DMS53 treated with DMSO at 0.1 percent for 48 hours (cell line): ENCODE measurements around the gene SCYL1.
"Not testable (repeated sequence)": the region's sequence is repeated elsewhere in the genome, so short reads cannot be mapped to it uniquely, and the experiment has no call there.

Experiments
- DNase-seq: peaks from one replicate; lab custom pipeline; 2025; ENCODE audit not compliant: unreplicated experiment; lab: John Stamatoyannopoulos, UW

Gene SCYL1

DNA sequence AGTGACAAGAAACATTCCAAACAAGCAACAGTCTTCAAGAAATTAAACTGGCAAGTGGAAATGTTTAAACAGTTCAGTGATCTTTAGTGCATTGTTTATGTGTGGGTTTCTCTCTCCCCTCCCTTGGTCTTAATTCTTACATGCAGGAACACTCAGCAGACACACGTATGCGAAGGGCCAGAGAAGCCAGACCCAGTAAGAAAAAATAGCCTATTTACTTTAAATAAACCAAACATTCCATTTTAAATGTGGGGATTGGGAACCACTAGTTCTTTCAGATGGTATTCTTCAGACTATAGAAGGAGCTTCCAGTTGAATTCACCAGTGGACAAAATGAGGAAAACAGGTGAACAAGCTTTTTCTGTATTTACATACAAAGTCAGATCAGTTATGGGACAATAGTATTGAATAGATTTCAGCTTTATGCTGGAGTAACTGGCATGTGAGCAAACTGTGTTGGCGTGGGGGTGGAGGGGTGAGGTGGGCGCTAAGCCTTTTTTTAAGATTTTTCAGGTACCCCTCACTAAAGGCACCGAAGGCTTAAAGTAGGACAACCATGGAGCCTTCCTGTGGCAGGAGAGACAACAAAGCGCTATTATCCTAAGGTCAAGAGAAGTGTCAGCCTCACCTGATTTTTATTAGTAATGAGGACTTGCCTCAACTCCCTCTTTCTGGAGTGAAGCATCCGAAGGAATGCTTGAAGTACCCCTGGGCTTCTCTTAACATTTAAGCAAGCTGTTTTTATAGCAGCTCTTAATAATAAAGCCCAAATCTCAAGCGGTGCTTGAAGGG is 20.0 kb upstream of the SCYL1 start:
- no peak for DNase-seq

DNA sequence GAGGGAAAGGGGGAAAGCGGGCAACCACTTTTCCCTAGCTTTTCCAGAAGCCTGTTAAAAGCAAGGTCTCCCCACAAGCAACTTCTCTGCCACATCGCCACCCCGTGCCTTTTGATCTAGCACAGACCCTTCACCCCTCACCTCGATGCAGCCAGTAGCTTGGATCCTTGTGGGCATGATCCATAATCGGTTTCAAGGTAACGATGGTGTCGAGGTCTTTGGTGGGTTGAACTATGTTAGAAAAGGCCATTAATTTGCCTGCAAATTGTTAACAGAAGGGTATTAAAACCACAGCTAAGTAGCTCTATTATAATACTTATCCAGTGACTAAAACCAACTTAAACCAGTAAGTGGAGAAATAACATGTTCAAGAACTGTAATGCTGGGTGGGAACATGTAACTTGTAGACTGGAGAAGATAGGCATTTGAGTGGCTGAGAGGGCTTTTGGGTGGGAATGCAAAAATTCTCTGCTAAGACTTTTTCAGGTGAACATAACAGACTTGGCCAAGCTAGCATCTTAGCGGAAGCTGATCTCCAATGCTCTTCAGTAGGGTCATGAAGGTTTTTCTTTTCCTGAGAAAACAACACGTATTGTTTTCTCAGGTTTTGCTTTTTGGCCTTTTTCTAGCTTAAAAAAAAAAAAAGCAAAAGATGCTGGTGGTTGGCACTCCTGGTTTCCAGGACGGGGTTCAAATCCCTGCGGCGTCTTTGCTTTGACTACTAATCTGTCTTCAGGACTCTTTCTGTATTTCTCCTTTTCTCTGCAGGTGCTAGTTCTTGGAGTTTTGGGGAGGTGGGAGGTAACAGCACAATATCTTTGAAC is 19.2 kb upstream of the SCYL1 start:
- DNase-seq = peak; percentile 50

DNA sequence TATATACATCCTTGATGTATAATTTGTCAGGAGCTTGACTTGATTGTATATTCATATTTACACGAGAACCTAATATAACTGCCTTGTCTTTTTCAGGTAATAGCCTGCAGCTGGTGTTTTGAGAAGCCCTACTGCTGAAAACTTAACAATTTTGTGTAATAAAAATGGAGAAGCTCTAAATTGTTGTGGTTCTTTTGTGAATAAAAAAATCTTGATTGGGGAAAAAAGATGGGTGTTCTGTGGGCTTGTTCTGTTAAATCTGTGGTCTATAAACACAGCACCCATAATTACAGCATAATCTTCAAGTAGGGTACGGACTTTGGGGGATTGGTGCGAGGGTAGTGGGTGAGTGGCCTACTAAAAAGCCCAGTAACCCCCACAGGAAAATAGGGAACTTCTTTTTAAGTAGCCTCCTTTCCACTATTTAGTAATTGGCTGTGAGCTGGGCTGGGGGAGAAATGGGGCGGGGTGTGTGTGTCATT is 18.6 kb upstream of the SCYL1 start:
- no peak for DNase-seq

DNA sequence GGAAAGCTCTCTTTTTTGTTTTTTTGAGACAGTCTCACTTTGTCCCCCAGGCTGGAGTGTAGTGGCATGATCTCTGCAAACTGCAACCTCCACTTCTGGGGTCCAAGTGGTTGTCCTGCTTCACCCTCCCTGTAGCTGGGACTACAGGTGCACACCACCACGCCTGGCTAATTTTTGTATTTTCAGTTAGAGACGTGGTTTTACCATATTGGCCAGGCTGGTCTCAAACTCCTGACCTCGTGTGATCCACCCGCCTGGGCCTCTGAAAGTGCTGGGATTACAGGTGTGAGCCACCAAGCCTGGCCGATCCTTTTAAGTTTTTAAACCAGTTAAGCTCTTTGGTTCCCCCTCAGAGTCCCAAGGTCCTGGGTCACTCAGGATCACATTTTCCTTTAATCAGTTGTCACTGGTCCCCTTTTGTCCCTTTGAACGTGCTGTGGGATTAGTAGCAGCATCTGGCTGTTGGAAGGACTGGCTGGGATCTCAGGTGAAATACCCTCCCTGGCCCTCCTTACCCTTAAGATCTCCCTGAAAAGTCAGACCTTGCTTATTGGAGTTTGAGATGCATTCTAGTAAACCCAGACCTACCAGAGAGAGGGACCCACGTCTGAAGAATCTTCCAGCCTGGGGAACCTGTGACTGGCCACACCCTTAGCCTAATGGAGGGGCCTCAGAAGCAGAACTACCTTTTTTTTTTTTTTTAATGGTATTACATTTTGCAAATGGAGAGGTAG is 17.9 kb upstream of the SCYL1 start:
- DNase-seq = peak; percentile 96

DNA sequence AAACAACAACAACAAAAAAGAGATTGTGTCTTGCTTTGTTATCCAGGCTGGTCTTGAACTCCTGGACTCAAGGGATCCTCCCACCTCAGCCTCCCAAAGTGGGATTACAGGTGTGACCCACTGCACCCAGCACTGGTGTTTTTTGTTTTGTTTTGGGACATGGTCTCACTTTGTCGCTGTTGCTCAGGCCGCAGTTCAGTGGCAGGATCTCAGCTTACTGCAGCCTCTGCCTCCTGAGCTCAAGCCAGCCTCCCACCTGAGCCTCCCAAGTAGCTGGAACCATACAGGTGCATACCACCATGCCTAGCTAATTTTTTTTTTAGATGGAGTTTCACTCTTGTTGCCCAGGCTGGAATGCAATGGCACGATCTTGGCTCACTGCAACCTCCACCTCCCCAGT is 12.6 kb upstream of the SCYL1 start:
- DNase-seq = not testable (repeated sequence)

DNA sequence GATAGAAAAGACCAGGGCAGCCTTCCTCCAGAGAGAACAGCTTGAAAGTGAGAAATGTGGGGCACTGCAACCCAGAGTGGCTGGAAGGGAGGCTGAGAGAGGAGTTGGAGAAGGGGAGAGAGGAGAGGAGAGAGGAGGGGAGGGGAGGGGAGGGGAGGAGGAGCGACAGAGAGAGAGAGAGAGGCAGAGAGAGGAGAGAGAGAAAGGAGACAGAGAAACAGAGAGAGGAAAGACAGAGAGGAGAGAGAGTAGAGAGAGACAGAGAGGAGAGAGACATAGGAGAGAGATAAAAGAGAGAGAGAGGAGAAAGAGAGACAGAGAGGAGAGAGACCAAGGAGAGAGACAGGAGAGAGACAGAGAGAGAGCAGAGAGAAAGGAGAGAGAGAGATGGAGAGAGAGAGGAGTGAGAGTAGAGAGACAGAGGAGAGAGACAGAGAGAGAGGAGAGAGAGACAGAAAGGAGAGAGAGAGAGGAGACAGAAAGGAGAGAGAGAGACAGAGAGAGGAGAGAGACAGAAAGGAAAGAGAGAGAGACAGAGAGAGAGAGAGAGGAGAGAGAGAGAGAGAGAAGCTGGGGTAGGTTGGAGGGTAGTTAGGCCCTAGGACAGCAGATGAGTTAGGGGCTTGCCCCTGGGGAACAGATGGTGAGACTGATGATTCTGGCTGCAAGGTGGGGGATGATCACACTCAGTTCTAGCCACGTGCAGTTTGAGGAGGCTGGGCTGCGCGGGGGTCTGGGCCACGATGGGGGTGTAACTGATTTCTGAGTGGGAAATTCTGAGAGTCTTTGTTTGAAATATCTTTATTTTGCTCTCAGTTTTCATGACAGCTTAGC is 8.5 kb upstream of the SCYL1 start:
- no peak for DNase-seq

DNA sequence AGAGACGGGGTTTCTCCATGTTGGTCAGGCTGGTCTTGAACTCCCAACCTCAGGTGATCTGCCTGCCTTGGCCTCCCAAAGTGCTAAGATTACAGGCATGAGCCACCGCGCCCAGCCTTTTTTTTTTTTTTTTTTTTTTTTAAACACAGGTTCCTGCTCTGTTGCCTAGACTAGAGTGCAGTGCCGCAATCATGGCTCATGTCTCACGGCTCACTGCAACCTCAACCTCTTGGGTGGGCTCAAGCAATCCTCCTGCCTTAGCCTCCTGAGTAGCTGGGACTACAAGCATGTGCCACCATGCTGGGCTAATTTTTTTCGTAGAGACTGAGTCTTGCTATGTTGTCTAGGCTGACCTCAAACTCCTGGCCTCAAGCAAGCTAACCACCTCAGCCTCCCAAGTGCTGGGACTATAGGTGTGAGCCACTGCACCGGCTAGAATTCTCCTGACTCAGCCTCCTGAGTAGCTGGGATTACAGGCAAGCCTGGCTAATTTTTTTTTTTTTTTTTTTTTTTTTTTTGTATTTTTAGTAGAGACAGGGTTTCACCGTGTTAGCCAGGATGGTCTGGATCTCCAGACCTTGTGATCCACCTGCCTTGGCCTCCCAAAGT is 5.8 kb upstream of the SCYL1 start:
- not testable (repeated sequence) for DNase-seq

DNA sequence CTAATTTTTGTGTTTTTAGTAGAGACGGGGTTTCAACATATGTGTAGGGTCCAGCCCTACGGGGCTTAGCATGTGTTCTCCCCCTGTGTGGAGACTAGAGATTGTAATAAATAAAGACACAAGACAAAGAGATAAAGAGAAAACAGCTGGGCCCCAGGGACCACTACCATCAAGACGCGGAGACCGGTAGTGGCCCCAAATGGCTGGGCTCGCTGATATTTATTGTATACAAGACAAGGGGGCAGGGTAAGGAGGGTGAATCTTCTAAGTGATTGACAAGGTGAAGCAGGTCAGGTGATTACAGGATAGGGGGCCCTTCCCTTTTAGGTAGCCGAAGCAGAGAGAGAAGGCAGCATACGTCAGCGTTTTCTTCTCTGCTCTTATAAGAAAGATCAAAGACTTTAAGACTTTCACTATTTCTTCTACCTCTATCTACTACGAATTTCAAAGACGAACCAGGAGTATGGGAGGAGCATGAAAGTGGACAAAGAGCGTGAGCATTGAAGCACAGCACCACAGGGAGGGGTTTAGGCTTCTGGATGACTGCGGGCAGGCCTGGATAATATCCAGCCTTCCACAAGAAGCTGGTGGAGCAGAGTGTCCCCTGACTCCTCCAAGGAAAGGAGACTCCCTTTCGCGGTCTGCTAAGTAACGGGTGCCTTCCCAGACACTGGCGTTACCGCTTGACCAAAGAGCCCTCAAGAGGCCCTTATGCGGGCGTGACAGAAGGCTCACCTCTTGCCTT is 2.9 kb upstream of the SCYL1 start:
- DNase-seq = not testable (repeated sequence)

DNA sequence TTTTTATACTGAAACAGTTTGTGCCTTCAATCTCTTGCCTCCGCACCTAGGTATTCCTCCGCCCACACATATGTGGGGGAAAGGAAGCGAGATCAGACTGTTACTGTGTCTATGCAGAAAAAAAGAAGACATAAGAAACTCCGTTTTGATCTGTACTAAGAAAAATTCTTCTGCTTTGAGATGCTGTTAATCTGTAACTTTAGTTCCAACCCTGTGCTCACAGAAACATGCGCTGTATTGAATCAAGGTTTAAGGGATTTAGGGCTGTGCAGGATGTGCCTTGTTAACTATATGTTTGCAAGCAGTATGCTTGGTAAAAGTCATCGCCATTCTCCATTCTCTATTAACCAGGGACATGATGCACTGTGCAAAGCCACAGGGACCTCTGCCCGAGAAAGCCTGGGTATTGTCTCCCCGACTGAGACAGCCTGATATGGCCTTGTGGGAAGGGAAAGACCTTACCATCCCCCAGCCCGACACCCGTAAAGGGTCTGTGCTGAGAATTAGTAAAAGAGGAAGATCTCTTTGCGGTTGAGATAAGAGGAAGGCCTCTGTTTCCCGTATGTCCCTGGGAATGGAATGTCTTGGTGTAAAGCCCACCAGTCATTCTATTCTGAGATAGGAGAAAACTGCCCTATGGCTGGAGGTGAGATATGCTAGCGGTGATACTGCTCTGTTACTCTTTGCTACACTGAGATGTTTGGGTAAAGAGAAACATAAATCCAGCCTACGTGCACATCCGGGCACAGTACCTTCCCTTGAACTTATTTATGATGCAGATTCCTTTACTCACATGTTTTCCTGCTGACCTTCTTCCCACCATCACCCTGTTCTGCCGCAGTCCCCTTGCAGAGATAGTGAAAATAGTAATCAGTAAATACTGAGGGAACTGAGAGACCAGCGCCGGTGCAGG is 1.9 kb upstream of the SCYL1 start:
- not testable (repeated sequence) for DNase-seq

DNA sequence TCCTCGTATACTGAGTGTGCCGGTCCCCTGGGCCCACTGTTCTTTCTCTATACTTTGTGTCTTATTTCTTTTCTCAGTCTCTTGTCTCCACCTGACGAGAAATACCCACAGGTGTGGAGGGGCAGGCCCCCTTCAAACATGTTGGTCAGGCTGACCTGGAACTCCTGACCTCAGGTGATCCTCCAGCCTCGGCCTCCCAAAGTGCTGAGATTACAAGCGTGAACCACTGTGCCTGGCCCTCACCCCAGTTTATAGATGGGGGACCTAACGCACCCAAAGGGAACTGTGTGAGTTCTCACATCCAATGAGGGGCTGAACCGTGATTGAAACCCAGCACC is 1.3 kb upstream of the SCYL1 start:
- DNase-seq = not testable (repeated sequence)

DNA sequence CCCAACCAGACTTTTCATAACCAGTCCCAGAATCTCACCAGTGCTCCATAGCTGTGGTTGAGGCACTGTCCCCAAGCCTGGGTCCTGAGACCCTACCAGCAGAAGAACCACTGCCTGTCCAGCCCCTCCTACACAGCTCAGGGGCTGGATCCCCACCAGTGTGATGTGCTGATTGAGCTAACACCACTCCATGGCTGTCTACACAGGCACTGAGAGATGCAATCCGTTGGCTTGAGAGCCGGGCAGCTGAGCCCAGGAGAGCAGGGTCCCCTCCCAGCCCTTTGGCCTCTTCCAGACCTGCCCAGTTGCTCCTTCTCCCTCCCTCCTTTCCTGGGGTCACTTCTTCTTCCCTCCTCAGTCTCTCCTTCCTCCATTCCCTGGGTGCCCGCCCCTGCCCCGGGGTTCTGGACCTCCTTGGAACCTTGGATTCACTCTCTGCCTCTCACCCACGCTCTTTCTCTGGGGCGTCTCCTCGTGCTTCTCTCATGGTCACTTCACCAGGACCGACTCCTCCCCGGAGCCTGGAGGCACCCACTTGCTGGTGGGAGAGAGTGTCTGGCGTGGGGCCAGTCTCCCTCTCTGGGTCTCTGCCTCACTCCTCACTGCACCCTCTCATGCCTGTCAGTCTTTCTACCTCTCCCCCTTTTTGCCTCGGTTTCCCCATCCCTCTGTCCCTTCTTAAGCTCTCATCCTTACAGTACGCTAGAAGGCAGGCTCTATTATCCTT is 706 bp upstream of the SCYL1 start:
- DNase-seq = no peak

DNA sequence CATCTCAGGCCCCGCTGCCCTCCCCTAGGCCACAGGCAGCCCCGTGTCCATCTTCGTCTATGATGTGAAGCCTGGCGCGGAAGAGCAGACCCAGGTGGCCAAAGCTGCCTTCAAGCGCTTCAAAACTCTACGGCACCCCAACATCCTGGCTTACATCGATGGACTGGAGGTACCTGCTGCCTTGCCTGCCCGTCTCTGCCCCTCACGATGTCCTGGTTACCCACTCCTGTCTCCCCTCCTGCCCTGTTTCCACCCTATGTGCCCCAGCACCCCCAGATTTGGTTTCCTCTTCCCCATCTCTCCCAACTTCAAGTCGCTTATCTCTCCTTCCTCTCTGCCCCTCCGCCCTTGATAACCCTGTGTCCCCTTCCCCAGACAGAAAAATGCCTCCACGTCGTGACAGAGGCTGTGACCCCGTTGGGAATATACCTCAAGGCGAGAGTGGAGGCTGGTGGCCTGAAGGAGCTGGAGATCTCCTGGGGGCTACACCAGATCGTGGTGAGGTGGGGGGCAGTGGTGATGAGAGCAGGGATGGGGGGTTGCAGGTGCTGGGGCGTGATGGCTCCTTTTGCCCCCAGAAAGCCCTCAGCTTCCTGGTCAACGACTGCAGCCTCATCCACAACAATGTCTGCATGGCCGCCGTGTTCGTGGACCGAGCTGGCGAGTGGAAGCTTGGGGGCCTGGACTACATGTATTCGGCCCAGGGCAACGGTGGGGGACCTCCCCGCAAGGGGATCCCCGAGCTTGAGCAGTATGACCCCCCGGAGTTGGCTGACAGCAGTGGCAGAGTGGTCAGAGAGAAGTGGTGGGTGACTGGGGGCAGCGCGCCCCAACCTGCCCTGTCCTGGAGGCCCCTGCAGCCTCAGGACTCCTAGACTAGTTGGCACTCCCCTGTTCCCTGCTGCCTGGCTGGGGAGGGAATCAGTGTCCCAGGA is 930 bp downstream of the SCYL1 start:
- DNase-seq = no peak

DNA sequence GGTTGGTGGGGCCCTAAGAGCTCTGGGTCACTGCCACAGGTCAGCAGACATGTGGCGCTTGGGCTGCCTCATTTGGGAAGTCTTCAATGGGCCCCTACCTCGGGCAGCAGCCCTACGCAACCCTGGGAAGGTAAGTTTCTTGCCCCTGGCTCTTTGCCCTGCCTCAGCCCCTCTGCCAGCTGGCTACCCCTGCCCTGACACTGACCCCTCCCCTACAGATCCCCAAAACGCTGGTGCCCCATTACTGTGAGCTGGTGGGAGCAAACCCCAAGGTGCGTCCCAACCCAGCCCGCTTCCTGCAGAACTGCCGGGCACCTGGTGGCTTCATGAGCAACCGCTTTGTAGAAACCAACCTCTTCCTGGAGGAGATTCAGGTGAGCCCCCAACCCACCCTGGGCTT is 1.9 kb downstream of the SCYL1 start:
- DNase-seq = no peak

DNA sequence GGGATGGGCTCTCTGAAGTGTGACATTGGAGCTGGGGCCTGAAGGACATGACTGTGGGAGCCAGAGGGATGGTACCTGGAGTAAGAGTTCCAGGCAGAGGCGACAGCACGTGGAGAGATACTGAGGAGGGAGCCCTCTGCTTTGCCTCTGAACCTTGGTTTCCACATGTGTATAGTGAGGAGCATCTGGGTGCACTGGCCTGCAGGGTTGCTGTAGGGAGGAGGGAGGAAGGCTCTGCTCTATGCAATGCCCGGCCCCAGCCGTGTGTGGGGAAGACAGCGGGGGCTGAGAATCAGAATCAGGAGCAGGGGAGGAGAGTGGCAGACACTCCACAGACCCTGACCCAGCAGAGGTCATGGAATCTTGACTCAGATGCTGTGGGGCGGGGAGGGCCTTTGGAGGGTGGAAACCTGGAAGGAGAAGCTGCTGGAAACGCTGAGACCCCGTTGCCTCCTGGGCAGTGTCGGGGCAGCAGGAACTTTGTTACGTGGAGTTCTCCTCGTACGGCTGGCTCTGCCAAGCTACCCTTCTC is 4.0 kb downstream of the SCYL1 start:
- no peak for DNase-seq

DNA sequence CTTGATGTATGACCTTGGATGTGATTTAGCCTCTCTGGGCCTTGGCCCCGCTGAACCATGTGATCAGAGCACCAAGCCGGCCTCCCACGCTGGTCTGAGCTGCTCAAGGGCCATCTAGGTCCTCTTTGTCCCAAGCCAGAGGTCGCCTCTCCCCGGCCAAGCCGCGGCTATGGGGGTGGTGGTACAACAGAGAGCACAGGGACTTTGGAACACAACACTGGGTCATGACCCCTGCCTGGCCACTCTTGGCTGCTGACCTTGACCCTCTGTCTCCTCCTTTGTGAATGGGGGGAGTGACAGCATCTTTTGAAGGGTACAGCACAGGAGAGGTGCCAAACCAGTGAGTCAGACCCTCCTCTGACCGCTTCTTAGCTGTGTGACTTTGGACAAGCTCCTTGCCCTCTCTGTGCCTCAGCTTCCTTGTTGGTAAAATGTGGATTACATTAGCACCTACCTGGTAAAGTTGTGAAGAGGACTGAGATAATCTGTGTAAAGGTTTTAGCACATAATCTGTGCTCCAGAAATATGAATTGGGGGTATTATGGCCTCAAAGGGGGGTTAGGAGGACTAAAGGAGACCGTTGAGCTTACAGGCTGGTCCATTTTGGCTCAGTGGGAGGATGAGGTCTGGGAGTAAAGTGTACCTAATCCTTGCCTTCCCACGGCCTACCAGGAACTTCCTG is 4.7 kb downstream of the SCYL1 start:
- DNase-seq = no peak

DNA sequence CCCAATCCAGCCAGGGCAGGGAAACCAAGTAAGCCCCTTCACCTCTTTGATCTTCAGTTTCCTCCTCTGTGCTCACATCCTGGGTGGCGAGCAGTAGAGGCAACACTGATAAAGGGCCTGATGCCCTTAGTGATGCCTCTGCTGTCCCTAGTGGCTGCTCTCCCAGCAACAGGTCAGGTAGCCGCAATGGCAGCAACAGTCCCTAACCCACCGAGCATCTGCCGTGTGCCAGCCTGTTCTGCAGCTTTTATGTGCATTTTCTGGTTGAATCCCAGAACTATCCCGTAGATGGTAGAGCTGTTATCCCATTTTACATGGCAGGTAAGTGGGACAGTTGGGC is 5.2 kb downstream of the SCYL1 start:
- DNase-seq = no peak
